B cell (primary cell): ENCODE measurements around the gene TRPM2. TPM values are rescaled to one million over a fixed set of nuclear protein-coding genes. Genes with fewer than 3 reads are reported as not detected.

Source experiments
- ATAC-seq: fragments of 200-7000 bp; cut with Tn5 transposase; one replicate; pipeline ENCODE4 v1.10.0; 2021; ENCODE audit warnings: low read depth, mild to moderate bottlenecking, moderate number of reproducible peaks, moderate library complexity
- CTCF ChIA-PET: fragments of 350-600 bp; sonication (Branson Sonifier 250); formaldehyde crosslinking; loops from one replicate; lab custom pipeline; 2021; ENCODE audit warnings: antibody characterized with exemption, inconsistent platforms; lab: Charles Lee
- POLR2A ChIA-PET: fragments of 350-600 bp; sonication (Branson Sonifier 250); formaldehyde crosslinking; loops from one replicate; lab custom pipeline; 2021; ENCODE audit warnings: antibody characterized with exemption; lab: Charles Lee
- DNase-seq: peaks from one replicate; pipeline ENCODE4 v3.0.0; 2013
- H2AFZ ChIP-seq: 2 replicates; pipeline ENCODE4 v1.6.1; 2012; ENCODE audit warnings: mild to moderate bottlenecking, low read depth, low read length; ENCODE audit not compliant: insufficient read depth, poor library complexity, severe bottlenecking
- H3K27ac ChIP-seq, 2 donors: 1 replicate in 1 of 2; 2 replicates in 1 of 2; pipeline ENCODE4 v1.5.1; 2012 to 2013; ENCODE audit warnings: low read length in 2 of 2, mild to moderate bottlenecking in 2 of 2, moderate library complexity in 1 of 2
- H3K27me3 ChIP-seq, 4 experiments: fragments of 200-600 bp in 1 of 4; sonication (generic) in 1 of 4; replicated peaks in 1 of 4; 1 replicate in 2 of 4; 2 replicates in 2 of 4; pipeline versions ENCODE4 v1.6.1 to v1.7.0; 2013 to 2016; ENCODE audit warnings: low read length in 3 of 4, mild to moderate bottlenecking in 2 of 4, mixed read lengths in 1 of 4, moderate library complexity in 1 of 4; ENCODE audit not compliant: insufficient read depth in 4 of 4, control insufficient read depth in 3 of 4; ENCODE audit errors: control extremely low read depth in 1 of 4
- H3K36me3 ChIP-seq, 2 experiments: replicated peaks in 1 of 2; 1 replicate in 1 of 2; 2 replicates in 1 of 2; pipeline versions ENCODE4 v1.6.1 to v1.7.1; 2013; ENCODE audit warnings: low read length in 1 of 2; ENCODE audit not compliant: insufficient read depth in 2 of 2, control insufficient read depth in 1 of 2; ENCODE audit errors: control extremely low read depth in 1 of 2, extremely low read depth in 1 of 2
- H3K4me1 ChIP-seq, 2 donors: fragments of 200-600 bp in 1 of 2; sonication (generic) in 1 of 2; 1 replicate in 1 of 2; 2 replicates in 1 of 2; pipeline versions ENCODE4 v1.5.1 to v1.6.1; 2013 to 2017; ENCODE audit warnings: low read length in 2 of 2; ENCODE audit not compliant: control insufficient read depth in 2 of 2, insufficient read depth in 2 of 2
- H3K4me2 ChIP-seq: replicated peaks from 2 replicates; pipeline ENCODE3; 2012; ENCODE audit warnings: mild to moderate bottlenecking, low read depth, low read length; ENCODE audit not compliant: poor library complexity, severe bottlenecking
- H3K4me3 ChIP-seq, 5 experiments: fragments of 200-600 bp in 1 of 5; sonication (generic) in 1 of 5; 1 replicate in 3 of 5; 2 replicates in 2 of 5; pipeline versions ENCODE4 v1.5.1 to v1.7.0; 2011 to 2016; ENCODE audit warnings: low read length in 4 of 5, mild to moderate bottlenecking in 4 of 5, low read depth in 2 of 5, control low read depth in 1 of 5, moderate library complexity in 1 of 5; ENCODE audit not compliant: insufficient read depth in 1 of 5; ENCODE audit errors: control extremely low read depth in 1 of 5, extremely low read depth in 1 of 5
- H3K79me2 ChIP-seq: fragments of 200-600 bp; sonication (generic); one replicate; pipeline ENCODE4 v1.6.0; 2016; ENCODE audit warnings: low read length; ENCODE audit not compliant: control insufficient read depth, insufficient read depth
- H3K9ac ChIP-seq: fragments of 200-600 bp; sonication (generic); 2 replicates; pipeline ENCODE4 v1.6.1; 2017; ENCODE audit warnings: mild to moderate bottlenecking, low read length, moderate library complexity
- H3K9me3 ChIP-seq, 3 donors: one replicate each; pipeline versions ENCODE4 v1.6.1 to v1.7.1; 2013; ENCODE audit warnings: low read length in 2 of 3; ENCODE audit not compliant: control insufficient read depth in 2 of 3, insufficient read depth in 1 of 3; ENCODE audit errors: control extremely low read depth in 1 of 3
- H4K20me1 ChIP-seq: 2 replicates; pipeline ENCODE4 v1.6.0; 2012; ENCODE audit warnings: mild to moderate bottlenecking, low read length; ENCODE audit not compliant: insufficient read depth, control insufficient read depth, poor library complexity, severe bottlenecking
- H3K27ac Mint-ChIP-seq: one replicate; pipeline ENCODE4 v1.8.0; 2021; ENCODE audit warnings: mixed read lengths
- H3K27me3 Mint-ChIP-seq: one replicate; pipeline ENCODE4 v1.8.0; 2021; ENCODE audit warnings: mixed read lengths
- H3K4me1 Mint-ChIP-seq: one replicate; pipeline ENCODE4 v1.8.0; 2021; ENCODE audit warnings: mixed read lengths
- H3K4me3 Mint-ChIP-seq: one replicate; pipeline ENCODE4 v1.8.0; 2021; ENCODE audit warnings: mixed read lengths
- H3K9me3 Mint-ChIP-seq: one replicate; pipeline ENCODE4 v1.8.0; 2022; ENCODE audit warnings: mixed read lengths; ENCODE audit not compliant: insufficient read depth
- EZH2 ChIP-seq: IDR thresholded peaks from 2 replicates; pipeline ENCODE4 v1.6.1; 2012; ENCODE audit warnings: borderline replicate concordance, low read depth, mild to moderate bottlenecking, moderate library complexity, low read length; ENCODE audit not compliant: insufficient read depth, poor library complexity, severe bottlenecking
- WGBS: methylation state at CpG from one replicate; pipeline ENCODE4 v1.1.5; 2013; ENCODE audit warnings: missing lambda C conversion rate; ENCODE audit not compliant: insufficient coverage; 5-methylcytosine and 5-hydroxymethylcytosine counted together
- intact Hi-C: fragments of 100-400 bp; cut with micrococcal nuclease; formaldehyde crosslinking; loops from one replicate; pipeline ENCODE4 v1.10.0; 2022
- polyA plus RNA-seq: library from polyadenylated mRNA; depleted of rRNA; stranded (reverse); fragments of >200 nt; gene quantifications from 2 replicates; pipeline ENCODE4 v1.2.3, GENCODE V29; 2012
- total RNA-seq, 2 donors: library from RNA; stranded (reverse); fragments of 120-200 nt in 1 of 2; gene quantifications; 1 replicate in 1 of 2; 2 replicates in 1 of 2; pipeline versions ENCODE4 v1.2.3 to v1.2.4, GENCODE V29; 2013 to 2022
- TF ChIP-seq, protein P1 (sequence below): fragments of 200-600 bp; IDR thresholded peaks from one replicate; pipeline ENCODE4 v1.8.0; 2022; ENCODE audit warnings: antibody characterized with exemption, mild to moderate bottlenecking

The TRPM2 gene
- total and polyA plus RNA-seq, 2 donors (not counting 1 experiment from before 2014, with no cell fraction given): 1.6 to 8.4 TPM

DNA sequence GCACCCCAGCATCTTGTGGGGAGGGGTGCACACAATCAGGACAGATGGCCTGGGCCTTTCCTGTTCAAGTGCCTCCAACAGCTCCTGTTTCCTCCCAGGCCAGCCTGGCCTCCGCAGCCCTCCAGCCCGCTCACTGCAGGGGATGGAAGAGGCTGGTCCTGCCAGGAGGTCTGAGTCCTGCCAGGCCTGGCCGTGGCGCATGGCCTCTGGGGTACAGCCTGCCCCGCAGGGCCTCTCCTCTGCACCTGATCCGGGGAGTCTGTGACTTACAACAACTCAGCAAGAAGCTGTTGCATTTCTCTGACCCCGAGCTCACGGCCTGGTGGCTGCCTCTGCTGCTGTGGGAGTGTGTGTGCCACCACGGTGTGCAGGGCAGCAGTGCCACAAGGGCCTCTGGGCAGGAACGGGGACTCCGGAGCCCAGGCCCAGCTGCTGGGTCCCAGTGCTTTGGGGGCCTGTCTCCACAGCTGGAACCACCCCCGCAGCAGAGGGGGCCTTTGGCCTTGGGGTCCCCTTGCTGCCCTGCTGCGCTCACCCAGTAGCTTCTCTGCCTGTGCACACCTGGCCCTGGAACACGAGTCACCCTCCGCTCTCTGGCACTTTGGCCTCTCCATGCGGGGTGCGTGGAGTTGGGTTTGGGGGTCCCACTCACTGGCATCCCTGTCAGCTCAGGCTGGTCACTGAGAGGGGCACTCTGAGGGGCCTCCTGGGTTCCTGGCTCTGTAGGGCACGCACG, 84.4 kb downstream of the TRPM2 start:
- Histone ChIP-seq H3K27me3 (no peaks in the 10 kb centered on the region), H3K36me3 (peaks cover 0 to 6% of the 10 kb centered on the region in 2 experiments), H2AFZ (no peak overlapping the region), H3K27ac (no peak overlapping the region), H4K20me1 (no peaks in the 10 kb centered on the region), H3K4me1 (no peaks in the 10 kb centered on the region), H3K9ac (no peak overlapping the region), H3K4me3 (no peak overlapping the region), H3K9me3 (no peaks in the 10 kb centered on the region), H3K4me2 (no peak overlapping the region), H3K79me2 (no peaks in the 10 kb centered on the region)
- CTCF ChIA-PET: interaction anchor here (0.6 kb wide), 1 partner anchor 52 kb away, joined by 3 read pairs; no protein-coding TSS in a partner anchor
- POLR2A ChIA-PET: no interaction called here
- no peak overlapping the region for H3K4me3 Mint-ChIP-seq
- DNase-seq (no peak), ATAC-seq (no peak)
- 96% methylated on average over 19 of the region's 19 CpGs for WGBS
- no peaks in the 10 kb centered on the region for H3K27me3 Mint-ChIP-seq
- H3K4me1 Mint-ChIP-seq: no peaks in the 10 kb centered on the region
- no peak for TF ChIP-seq EZH2
- TF ChIP-seq, protein P1, sequence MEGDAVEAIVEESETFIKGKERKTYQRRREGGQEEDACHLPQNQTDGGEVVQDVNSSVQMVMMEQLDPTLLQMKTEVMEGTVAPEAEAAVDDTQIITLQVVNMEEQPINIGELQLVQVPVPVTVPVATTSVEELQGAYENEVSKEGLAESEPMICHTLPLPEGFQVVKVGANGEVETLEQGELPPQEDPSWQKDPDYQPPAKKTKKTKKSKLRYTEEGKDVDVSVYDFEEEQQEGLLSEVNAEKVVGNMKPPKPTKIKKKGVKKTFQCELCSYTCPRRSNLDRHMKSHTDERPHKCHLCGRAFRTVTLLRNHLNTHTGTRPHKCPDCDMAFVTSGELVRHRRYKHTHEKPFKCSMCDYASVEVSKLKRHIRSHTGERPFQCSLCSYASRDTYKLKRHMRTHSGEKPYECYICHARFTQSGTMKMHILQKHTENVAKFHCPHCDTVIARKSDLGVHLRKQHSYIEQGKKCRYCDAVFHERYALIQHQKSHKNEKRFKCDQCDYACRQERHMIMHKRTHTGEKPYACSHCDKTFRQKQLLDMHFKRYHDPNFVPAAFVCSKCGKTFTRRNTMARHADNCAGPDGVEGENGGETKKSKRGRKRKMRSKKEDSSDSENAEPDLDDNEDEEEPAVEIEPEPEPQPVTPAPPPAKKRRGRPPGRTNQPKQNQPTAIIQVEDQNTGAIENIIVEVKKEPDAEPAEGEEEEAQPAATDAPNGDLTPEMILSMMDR: no peak
- no peaks in the 10 kb centered on the region for H3K9me3 Mint-ChIP-seq
- intact Hi-C loops: no loop called here
- H3K27ac Mint-ChIP-seq: no peak overlapping the region

DNA sequence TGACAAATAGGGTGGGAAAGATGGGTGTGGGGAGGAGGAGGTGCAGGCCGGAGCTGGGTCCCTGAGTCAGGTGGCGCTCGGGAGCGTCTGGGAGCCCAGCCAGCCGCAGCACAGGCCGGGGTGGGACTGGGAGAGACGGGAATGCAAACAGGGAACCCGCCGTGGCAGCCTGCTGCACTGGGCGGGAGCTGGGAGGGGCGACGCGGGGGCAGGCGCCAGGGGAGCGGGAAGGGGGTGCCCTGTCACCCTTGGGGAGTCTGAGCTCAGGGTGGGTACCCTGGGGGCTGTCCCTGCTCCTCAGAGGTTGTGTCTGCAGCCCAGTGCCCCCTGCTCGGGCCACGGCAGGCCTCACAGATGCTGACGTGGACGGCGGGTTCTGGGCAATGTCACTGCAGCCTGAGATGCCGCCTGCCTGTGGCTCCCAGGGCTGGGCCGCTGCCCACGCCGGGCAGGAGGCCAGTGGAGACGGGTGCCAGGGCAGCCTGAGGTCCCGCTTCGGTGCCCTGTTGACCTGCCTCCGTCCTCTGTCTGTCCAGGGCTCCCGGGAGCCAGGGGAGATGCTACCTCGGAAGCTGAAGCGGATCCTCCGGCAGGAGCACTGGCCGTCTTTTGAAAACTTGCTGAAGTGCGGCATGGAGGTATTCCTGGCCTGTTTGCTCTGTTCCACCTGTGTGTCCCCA, 85.2 kb downstream of the TRPM2 start:
- no peak for ATAC-seq

More for the DNA sequence above, 85.2 kb downstream of the TRPM2 start:
- no peak overlapping the region for H3K9ac ChIP-seq
- no peaks in the 10 kb centered on the region for H3K4me1 ChIP-seq
- no peaks in the 10 kb centered on the region for H3K79me2 ChIP-seq
- H4K20me1 ChIP-seq: no peaks in the 10 kb centered on the region
- no peaks in the 10 kb centered on the region for H3K4me1 Mint-ChIP-seq
- no peak overlapping the region for H3K27ac Mint-ChIP-seq
- H3K27me3 Mint-ChIP-seq: no peaks in the 10 kb centered on the region
- H3K4me3 Mint-ChIP-seq: no peak overlapping the region
- TF ChIP-seq EZH2: no peak
- TF ChIP-seq, protein P1: no peak
- ChIA-PET POLR2A (no interaction called here), CTCF (no interaction called here)
- DNase-seq: no peak
- H3K4me3 ChIP-seq: no peak overlapping the region
- no peaks in the 10 kb centered on the region for H3K27me3 ChIP-seq
- no peaks in the 10 kb centered on the region for H3K9me3 Mint-ChIP-seq
- intact Hi-C loops: no loop called here
- WGBS: 97% methylated on average over 34 of the region's 34 CpGs
- H2AFZ ChIP-seq: no peak overlapping the region
- H3K27ac ChIP-seq: no peak overlapping the region
- H3K9me3 ChIP-seq: no peaks in the 10 kb centered on the region
- peaks cover 0 to 6% of the 10 kb centered on the region in 2 experiments for H3K36me3 ChIP-seq
- no peak overlapping the region for H3K4me2 ChIP-seq
